GM18858 (cell line): ENCODE results near the gene CD276.
"Not testable (repeated sequence)": the region's sequence is repeated elsewhere in the genome, so short reads cannot be mapped to it uniquely, and the experiment has no call there.

Experiments
- ATAC-seq: cut with Tn5 transposase; IDR thresholded peaks from one replicate; pipeline ENCODE4 v1.9.1; 2021; ENCODE audit not compliant: unreplicated experiment

Gene CD276

DNA sequence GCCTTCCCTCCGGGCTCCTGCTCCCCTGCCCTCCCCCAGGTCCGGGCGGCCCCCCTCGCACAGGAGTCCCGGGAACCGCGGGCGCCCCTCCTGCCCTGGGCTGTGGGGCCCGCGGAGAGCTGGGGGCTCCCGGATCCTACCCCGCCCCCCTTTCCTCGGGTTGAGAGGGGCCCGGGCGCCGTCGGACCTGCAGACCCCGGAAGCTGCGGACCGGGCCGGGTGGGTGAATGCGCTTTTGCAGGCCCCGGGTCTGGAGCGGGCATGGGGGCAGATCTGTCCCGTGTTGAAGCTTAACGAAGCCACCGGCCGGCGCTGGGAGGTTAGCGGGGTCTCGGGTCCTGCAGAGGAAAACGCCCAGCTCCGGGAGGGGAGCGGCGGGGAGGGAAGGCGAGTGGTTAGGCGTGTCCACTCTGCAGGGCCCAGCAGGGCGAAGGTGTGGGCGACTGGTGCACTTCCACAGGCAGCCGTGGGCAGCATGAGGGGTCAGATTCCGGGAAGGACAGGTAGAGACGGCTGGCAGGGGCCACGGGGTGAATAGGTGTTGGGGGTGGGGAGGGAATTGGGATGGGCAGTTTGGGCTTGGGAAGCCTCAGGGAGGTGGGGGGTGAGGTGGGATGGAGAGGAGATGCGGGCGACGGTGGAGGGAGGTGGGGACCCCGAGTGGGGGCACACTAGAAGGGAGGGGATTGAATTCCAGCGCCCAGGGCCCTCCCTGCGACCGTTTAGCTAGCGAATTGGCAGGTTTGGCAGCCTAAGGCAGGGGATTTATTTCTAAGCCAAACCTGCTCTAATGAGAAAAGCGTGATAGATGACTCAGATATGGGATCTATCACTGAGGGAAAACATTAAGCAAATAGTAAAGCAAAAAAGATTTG, 635 bp downstream of the CD276 start:
- ATAC-seq: no peak

DNA sequence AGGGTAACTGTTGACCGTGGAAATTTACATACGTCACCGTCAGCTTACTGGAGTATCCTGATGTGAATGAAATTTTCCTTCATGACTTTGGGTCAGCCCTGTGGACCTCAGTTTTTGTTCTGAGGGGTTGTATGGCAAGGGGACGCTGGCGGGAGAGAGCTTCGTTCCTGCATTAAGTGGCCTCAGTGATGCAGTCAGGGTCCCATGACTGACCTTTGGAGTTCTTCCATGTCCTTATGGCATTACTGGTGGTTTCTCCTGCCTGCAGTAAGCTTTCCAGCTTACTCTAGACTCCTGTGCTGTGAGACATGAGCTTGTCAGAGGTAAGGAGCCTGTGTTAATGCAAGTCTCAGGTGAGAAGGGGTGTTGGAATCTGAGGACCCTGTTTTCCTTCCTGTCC, 1.8 kb downstream of the CD276 start:
- ATAC-seq: no peak

DNA sequence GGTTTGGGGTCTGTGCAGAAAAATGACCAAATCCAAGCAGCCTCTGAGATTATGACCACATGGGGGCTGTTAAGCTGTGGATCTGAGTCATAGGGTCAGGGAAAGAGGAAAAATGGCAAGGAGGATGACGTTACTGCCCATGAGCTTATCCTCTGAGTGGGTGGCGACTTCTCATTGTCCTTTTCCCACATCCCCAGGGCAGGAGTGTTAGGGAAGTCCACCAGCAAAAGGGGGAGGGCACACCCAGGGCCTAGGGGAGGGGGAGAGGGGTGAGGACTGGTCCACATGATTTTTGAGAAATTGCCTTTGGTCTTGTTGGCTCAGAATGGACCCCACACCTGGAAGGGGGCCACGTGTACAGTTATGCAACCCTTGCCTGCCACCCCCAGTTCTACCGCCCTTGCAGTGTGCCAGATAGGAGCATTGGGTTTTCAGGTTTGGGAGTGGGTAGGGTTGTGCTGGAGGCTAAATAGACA, 2.6 kb downstream of the CD276 start:
- no peak for ATAC-seq

DNA sequence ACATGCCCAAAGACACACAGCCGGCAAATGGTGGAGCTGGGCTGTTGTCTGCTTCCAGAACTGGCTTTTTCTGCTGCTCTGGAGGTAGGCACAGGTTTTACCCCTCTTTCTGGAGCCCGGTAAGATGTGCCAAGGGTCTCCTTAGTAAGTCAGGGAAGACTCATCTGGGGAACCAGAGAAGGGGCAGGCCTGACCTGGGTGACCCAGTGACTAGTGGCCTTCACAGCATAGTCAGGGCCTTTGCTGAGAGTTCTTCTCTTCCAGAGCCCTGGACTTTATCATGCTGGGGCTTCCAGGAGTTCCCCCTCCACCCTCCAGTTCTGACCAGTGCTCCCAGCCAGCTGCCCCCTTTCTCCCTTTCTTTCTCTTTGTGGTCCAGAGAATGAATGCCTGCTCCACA, 3.2 kb downstream of the CD276 start:
- ATAC-seq: no peak

DNA sequence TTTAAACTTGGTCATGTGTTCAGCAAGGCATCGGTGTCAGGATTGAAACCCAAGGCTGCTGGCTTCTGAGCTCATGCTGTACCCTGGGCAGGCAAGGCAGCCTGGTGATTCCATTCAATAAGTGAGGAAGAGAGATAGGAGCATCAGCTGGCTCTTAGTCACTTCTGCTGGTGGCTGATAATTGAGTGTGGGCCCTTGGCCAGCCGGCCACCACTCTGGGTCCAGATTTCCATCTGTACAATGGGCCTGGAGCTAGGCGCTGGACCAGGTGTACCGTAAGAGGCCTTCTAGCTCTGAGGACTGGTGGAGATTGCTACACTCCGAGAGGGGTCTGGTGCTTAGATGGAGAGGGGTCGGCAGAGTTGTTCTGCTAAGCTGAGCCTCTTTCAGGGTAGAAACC, 4.3 kb downstream of the CD276 start:
- no peak for ATAC-seq

DNA sequence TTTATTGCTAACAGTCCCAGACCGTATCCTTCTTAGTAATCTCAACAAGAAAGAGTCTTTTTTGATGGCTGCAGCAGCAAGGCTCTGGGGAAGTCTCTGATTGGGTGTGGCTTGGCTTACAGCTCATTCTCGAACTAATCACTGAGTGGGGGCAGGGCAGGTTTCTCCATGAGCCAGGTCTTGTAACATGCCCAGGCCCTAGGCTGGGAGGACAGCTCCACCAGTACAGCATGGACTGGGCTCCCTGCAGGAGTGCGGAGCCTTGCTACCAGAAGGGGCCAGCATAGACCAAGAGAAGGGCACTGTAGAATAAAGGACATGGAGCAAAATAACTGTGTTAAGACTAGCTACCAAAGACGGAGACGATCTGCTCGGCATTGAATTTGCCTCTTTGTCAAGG, 7.2 kb downstream of the CD276 start:
- no peak for ATAC-seq

DNA sequence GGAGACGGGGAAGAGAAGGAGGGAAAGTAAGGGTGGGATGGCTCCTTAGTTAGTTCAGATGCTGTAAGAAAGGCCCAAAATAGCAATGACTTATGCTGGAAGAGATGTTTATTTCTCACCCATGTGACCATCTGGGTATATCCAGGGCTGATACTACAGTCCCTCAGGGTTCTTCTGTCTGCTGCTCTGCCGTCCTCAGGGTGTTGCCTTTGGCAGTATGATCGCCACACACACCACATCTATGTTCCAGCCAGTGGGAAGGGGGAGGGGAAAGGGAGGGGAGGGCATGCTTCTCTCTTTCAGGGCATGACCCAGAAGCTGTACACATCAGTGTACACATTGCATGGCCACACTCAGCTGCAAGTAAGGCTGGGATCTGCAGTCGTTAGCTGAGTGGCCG, 10.2 kb downstream of the CD276 start:
- ATAC-seq: no peak

DNA sequence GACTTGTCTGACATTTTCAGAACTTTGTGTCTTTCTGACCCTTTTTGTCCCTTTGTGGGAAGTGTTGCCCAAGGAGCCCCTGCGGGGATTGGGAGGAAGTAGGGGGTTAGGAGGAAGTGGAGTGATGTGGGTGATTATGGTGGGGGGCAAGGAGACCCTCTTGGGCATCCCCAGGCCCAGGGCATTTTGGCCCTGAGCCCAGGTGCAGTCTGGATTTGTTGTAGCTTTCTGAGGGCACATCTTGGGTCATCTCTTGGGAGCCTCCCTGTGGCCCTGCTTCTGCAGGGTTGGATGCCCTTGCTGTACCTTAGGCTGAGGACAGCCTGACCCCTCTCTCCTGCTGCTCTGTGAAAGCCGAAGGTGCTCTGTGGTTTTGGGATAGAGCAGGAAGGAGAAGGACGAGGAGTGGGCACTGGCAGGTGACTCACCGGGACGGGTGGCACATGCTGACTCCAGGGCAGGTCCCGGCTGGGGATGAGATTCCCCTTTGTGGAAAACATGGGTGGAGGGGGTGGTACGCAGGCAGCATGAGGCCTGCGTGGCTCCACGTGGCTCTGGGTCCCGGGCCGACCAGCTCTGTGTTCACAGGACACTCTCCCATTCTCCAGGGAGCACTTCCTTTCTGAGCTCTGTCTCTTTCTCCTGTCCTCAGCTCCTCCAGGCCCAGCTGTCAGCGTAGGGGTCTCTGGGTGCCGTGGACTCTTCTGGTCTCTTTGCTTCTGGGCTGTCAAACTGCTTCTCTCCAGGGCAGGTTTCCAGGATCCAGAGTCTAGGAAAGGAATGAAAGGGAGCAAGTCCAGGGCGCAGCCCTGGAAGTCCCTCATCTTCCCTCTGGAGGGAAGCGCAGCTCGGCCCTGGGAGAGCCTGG, 11.8 kb downstream of the CD276 start:
- ATAC-seq: no peak

DNA sequence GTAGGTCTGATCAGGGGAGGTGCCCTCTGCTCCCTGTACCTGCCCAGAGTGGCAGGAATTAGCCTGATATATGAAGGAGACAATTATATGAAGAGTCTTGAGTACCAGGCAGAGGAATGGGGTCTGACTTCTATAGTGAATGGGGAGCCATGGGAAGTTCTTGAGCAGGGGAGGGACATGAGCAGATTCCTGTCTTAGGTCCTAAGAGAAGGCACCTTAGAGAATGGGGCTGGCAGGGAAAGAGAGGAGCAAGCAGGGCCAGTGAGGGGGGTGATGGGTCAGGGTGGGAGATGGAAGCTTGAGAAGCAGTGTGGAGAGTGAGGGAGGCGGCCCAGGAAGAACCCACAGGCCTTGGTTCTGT, 12.4 kb downstream of the CD276 start:
- ATAC-seq: no peak

DNA sequence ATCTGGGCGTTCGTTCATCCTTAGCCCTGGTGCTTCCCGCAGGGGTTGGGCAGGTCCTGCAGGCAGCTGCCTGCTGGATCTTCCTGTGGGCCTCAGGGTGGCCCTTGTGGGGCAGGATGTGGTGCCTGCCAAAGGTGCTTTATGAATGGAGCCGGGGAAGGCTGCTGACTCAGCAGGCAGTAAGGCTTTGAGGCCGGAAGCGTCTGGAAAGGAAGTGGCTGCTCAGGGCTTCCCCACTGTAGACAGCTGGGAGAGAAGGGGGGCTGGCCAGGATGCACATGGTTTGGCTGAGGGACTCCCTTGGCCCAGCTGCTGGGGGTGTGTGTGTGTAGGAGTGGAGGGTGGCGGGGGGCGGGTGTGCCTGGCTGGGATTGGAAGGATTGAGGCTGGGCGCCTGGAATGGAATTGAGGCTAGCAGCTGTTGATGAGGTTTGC, 12.9 kb downstream of the CD276 start:
- ATAC-seq: peak; percentile 42

DNA sequence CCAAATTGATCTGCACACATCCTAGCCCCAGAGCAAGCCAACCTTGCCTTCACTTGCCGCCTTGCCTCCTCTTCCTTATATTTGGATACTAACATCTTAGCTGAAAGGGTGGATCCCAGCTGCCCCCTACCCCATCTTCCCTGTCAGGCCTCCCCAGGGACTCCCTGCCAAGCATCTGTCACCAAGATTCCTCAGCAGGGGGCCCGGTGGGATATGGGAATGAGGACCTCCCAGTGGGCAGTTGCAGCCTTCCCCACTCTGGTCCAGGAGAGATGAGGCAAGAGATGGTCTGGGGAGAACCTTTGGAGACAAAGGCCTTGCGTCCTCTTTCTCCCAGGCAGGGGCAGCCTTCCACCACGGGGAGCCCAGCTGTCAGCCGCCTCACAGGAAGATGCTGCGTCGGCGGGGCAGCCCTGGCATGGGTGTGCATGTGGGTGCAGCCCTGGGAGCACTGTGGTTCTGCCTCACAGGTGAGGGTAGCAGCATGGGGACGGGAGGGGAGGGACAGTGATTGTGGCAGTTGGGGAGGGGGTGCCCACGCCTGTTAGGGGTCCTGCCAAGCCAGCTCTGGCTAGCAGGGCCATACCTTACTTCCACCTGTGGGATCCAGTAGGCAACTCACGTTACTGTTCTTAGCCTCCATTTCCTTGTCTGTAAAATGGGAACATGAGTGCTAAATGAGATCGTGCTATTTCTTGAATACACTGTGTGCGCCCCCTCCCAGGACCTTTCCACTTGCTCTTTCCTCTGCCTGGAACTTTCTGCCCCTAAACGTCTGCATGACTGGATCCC, 15.3 kb downstream of the CD276 start:
- no peak for ATAC-seq

DNA sequence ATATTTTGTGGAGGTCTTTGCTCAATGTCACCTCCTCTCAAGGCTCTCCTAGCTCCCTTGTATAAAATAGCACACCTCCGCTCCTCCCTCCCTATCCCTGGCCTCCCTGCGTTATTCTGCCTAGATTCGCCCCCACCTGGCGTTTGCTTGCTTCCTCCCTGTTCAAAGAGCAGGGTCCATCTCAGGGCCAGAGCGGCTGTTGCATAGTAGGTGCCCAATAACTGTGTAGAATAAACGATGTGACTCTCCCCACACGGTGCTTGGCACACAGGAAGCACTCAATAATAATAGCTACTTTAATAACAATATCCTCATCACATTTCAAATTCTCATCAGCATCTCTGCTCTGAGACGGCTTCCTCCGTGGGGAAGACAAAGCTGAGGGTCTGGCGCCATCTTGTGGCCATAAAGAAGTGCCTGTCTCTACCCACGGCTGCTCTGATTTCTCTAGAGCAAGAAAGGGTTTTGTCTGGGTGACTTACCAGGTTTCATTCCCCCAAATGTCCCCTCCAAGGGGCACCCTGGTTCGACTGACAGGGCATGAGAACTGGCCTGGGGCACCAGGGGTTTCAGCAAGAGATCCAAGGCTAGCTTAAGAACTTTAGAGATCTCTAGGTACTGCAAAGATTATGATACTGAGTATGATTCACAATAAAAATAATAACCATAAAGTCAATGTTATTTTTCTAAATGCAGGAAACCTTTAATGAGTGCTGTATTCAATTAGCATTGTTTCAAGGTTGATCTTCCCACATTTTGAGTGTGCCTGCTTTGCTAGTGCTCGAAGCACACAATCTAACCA, 16.1 kb downstream of the CD276 start:
- ATAC-seq: no peak

DNA sequence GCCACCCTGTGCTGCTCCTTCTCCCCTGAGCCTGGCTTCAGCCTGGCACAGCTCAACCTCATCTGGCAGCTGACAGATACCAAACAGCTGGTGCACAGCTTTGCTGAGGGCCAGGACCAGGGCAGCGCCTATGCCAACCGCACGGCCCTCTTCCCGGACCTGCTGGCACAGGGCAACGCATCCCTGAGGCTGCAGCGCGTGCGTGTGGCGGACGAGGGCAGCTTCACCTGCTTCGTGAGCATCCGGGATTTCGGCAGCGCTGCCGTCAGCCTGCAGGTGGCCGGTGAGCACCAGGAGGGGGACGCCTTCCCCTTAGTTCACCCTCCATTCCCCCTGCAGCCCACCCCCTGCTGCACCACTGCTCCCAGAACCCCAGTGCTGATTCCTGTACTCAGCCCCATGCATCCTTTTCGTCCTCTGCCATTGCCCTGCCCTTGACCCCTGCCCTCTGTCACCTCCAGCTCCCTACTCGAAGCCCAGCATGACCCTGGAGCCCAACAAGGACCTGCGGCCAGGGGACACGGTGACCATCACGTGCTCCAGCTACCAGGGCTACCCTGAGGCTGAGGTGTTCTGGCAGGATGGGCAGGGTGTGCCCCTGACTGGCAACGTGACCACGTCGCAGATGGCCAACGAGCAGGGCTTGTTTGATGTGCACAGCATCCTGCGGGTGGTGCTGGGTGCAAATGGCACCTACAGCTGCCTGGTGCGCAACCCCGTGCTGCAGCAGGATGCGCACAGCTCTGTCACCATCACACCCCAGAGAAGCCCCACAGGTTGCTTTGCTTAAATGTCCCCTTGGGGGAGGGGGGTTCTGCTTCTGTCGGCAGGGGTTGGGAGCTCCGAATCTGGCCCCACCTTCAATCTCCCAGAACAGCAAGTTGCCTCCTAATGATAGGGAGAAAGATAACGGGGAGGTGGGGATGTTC, 18.4 kb downstream of the CD276 start:
- ATAC-seq: not testable (repeated sequence)

DNA sequence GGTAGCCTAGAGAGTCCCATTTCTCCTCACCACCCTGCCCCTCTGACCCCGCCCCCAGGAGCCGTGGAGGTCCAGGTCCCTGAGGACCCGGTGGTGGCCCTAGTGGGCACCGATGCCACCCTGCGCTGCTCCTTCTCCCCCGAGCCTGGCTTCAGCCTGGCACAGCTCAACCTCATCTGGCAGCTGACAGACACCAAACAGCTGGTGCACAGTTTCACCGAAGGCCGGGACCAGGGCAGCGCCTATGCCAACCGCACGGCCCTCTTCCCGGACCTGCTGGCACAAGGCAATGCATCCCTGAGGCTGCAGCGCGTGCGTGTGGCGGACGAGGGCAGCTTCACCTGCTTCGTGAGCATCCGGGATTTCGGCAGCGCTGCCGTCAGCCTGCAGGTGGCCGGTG, 19.4 kb downstream of the CD276 start:
- not testable (repeated sequence) for ATAC-seq

DNA sequence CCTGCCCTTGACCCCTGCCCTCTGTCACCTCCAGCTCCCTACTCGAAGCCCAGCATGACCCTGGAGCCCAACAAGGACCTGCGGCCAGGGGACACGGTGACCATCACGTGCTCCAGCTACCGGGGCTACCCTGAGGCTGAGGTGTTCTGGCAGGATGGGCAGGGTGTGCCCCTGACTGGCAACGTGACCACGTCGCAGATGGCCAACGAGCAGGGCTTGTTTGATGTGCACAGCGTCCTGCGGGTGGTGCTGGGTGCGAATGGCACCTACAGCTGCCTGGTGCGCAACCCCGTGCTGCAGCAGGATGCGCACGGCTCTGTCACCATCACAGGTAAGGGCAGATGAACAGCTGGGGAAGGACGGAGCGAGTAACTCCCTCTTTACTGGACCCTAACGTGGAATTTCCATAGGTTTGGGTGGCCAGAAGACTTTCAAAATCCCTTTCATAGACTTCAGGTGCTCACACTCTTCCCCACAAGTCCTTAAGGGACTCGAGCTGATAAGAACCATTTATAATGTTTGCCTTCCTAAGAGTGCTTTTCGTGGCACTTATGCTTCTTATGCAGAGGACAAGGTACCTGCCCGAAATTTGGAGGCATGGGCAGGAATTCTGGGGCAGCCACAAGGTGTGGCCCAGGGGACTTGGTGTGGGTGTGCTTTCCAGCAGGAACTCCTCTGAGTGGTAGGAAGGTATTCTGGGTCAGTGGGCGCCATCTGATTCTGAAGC, 20.1 kb downstream of the CD276 start:
- not testable (repeated sequence) for ATAC-seq

DNA sequence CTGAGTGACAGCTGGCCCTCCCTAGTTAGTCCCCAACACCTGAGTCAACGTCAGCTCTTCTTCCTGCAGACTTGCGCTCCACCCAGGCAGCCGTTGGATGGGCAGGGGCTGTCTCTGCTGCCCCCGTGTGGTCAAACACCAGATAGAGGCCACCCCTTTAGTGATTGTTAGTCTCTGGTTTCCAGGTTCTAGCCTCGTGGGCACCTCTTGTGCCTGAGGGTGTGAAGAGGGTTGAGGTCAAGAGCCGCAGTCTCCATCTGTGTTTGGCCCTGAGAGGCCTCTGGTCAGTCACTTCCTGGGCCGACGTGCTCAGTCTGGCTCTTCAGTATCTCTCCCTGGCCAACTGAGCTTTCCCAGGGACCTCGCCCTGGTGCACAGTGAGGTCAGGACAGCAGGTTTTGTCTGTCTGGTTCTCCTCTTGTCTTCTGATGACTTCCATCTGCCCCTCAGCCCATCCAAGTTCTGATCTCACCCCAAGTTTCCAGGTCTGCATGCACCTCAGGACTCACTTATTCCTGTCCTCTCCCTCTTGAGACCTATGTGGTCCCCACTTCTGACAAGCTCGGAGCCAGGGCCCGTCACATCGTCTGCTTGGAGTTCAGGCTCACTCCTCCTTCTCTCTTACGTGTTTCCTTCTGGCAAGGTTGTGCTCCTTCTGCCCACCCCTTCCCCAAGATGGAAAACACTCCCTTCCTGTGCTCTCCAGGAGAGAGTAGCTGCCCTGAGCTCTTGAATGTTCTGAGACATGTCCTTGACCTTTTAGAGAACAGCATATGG, 20.9 kb downstream of the CD276 start:
- no peak for ATAC-seq

DNA sequence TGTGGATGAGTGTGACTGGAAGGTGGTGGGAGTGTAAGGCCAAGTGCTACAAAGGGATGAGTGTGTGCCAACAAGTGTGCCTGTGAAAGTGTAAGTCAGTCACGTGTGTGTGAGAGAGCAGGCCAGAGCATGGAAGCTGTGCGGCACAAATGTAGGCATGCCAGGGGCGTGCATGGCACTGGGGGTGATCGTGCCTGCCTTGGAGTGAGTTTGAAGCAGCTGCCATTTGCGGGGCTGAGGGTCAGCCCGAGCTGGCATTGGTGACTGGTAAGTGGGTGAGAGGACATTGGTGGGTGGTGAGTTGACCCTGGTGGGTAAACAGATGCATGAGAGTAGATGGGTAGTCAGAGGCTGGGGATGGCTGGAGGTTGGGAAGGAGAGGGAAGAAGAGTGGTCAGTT, 24.5 kb downstream of the CD276 start:
- no peak for ATAC-seq

DNA sequence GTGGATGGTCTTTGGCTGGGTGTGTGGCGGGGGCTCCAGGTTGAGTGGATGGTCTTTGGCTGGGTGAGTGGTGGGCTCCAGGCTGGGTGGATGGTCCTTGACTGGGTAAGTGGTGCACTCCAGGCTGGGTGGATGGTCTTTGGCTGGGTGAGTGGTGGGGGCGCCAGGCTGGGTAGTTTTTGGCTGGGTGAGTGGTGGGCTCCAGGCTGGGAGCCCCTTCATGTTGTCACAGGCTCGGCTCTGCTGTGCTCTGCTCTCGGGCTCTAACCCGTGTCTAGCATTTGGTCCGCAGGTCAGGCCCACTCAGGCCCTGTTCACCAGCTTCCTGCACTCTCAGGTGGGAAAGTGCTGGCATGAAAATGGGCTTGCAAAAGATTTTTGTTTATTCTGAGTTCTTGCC, 25.1 kb downstream of the CD276 start:
- no peak for ATAC-seq
